Aorta (tissue), 5 donors: ENCODE results near the gene CHERP. TPM values are rescaled to one million over a fixed set of nuclear protein-coding genes. Genes with fewer than 3 reads are reported as not detected.
"Not testable (repeated sequence)": the region's sequence is repeated elsewhere in the genome, so short reads cannot be mapped to it uniquely, and the experiment has no call there.

ENCODE experiments used
- ATAC-seq: fragments of 200-7000 bp; cut with Tn5 transposase; one replicate; pipeline ENCODE4 v1.9.1; 2022; ENCODE audit warnings: moderate library complexity; ENCODE audit not compliant: low FRiP score
- DNase-seq, 2 donors: peaks; one replicate each; pipeline ENCODE4 v3.0.0-alpha.2; 2020
- H3K27ac ChIP-seq, 2 donors: one replicate each; pipeline ENCODE4 v1.5.1; 2013; ENCODE audit warnings: low read length in 2 of 2, mild to moderate bottlenecking in 2 of 2, moderate library complexity in 2 of 2, control low read depth in 1 of 2, inconsistent platforms in 1 of 2, low read depth in 1 of 2
- H3K27me3 ChIP-seq, 2 donors: one replicate each; pipeline ENCODE4 v1.6.1; 2013; ENCODE audit warnings: control low read depth in 1 of 2, low read length in 1 of 2, mild to moderate bottlenecking in 1 of 2, moderate library complexity in 1 of 2; ENCODE audit not compliant: insufficient read depth in 2 of 2, control insufficient read depth in 1 of 2
- H3K36me3 ChIP-seq, 2 donors: one replicate each; pipeline ENCODE4 v1.6.1; 2013; ENCODE audit warnings: control low read depth in 1 of 2, low read length in 1 of 2, mild to moderate bottlenecking in 1 of 2; ENCODE audit not compliant: insufficient read depth in 2 of 2, control insufficient read depth in 1 of 2
- H3K4me1 ChIP-seq, 2 donors: one replicate each; pipeline ENCODE4 v1.6.1; 2013; ENCODE audit warnings: low read length in 2 of 2, control low read depth in 1 of 2, mild to moderate bottlenecking in 1 of 2, moderate library complexity in 1 of 2; ENCODE audit not compliant: insufficient read depth in 2 of 2, control insufficient read depth in 1 of 2
- H3K4me3 ChIP-seq, 2 donors: one replicate each; pipeline ENCODE4 v1.5.1; 2013; ENCODE audit warnings: low read length in 2 of 2, control low read depth in 1 of 2, mild to moderate bottlenecking in 1 of 2
- H3K9me3 ChIP-seq: one replicate; pipeline ENCODE4 v1.6.1; 2013; ENCODE audit warnings: mild to moderate bottlenecking, low read length; ENCODE audit not compliant: control insufficient read depth
- WGBS, 2 donors: extraction: QIAGEN DNeasy Blood & Tissue Kit; methylation state at CpG; one replicate each; pipeline ENCODE4 v1.1.7; 2013; 5-methylcytosine and 5-hydroxymethylcytosine counted together
- intact Hi-C, 2 donors: fragments of 100-400 bp; cut with DNase I; formaldehyde crosslinking; loops; one replicate each; pipeline versions ENCODE4 v1.14.2 to v1.15.0; 2022
- polyA plus RNA-seq, 2 donors: library from polyadenylated mRNA; stranded (reverse); fragments of 200-250 nt; gene quantifications; one replicate each; pipeline ENCODE4 v1.2.3, GENCODE V29; 2013
- total RNA-seq, 2 donors: library from RNA; stranded (reverse); fragmentation: NEBNext Ultra II Directional; extraction: Animal tissue kit (Norgen Biotek cat#: 25700); gene quantifications; one replicate each; pipeline ENCODE4 v1.2.1, GENCODE V29; 2021
- donor health status: healthy with polysubstance abuse.
- donor health status: Bipolar disorder and iron deficiency.
- donor health status: DM: no; HTN: no; CAD: no.
- donor health status: DM: no; HTN: no; CAD: no.
- donor health status: DM: yes; HTN: yes; CAD: no.

CHERP gene
- total and polyA plus RNA-seq, 4 donors = 5.5 to 36.6 (median 24.9) TPM

DNA sequence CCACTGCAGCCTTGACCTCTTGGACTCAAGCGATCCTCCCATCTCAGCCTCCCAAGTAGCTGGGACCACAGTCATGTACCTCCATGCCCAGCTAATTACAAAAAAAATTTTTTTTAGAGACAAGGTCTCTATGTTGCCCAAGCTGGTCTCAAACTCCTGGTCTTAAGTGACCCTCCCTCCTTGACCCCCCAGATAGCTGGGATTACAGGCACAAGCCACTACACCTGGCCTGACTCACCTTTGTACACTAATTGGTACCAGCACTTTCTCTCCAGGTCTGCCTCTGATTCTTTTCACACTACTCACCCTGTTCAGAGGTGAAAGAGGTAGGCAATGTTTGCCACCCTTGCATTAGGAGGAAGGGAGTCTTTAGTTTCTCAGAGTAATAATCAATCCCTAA lies 64.9 kb downstream of the CHERP start:
- WGBS, 2 donors = 100% methylated on average over 1 of the region's 1 CpG
- ATAC-seq = no peak
- H3K27me3 ChIP-seq = no peaks in the 10 kb centered on the region
- no peak overlapping the region for H3K4me3 ChIP-seq
- no peaks in the 10 kb centered on the region for H3K36me3 ChIP-seq
- no peaks in the 10 kb centered on the region for H3K9me3 ChIP-seq
- intact Hi-C loops = no loop called here
- H3K27ac ChIP-seq = no peak overlapping the region
- no peaks in the 10 kb centered on the region for H3K4me1 ChIP-seq
- DNase-seq = no peak

DNA sequence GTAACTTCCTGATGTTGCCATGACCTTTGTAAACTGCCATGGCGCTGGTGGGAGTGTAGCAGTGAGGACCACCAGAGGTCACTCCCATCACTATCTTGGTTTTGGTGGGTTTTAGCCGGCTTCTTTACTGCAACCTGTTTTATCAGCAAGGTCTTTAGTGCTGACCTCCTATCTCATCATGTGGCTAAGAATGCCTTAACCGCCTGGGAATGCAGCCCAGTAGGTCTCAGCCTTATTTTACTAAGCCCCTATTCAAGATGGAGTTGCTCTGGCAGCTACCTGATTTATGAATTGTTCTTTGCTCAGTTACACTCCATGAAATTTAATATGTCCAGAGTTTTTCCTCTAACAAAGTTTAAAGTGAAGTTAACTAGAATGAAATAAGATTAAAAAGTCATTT lies 65.8 kb downstream of the CHERP start:
- WGBS, 2 donors = 47 to 57% methylated on average over 3 of the region's 3 CpGs
- Histone ChIP-seq H3K27ac (no peak overlapping the region), H3K4me3 (no peak overlapping the region), H3K27me3 (no peaks in the 10 kb centered on the region), H3K9me3 (no peaks in the 10 kb centered on the region), H3K36me3 (no peaks in the 10 kb centered on the region), H3K4me1 (no peaks in the 10 kb centered on the region)
- DNase-seq = no peak
- intact Hi-C loops = no loop called here
- ATAC-seq = no peak

DNA sequence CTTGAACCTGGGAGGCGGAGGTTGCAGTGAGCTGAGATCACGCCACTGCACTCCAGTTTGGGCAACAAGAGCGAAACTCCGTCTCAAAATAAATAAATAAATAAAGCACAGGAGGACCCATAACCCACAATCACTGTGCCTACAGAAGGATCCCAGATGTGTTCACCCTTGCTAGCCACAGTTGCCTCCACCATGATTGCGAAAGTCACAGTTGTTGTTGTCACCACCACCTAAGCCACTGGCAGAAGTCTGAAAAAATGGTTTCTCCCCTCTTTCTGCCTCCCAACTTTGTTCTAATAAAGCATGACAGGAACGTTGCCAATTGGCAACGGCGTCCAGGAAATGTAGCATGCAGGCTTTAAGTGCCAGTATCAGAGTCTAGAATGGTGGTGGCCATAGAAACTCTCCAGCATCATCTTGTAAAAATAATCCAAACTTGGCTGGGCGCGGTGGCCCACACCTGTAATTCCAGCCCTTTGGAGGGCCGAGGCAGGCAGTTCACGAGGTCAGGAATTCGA lies 68.3 kb downstream of the CHERP start:
- intact Hi-C loops = no loop called here
- ATAC-seq (no peak), DNase-seq (no peak)
- H3K36me3 ChIP-seq = no peaks in the 10 kb centered on the region
- no peaks in the 10 kb centered on the region for H3K27me3 ChIP-seq
- 66% methylated on average over 13 of the region's 13 CpGs for WGBS, 2 donors
- H3K9me3 ChIP-seq = no peaks in the 10 kb centered on the region
- no peak overlapping the region for H3K4me3 ChIP-seq
- no peak overlapping the region for H3K27ac ChIP-seq
- H3K4me1 ChIP-seq = no peaks in the 10 kb centered on the region

DNA sequence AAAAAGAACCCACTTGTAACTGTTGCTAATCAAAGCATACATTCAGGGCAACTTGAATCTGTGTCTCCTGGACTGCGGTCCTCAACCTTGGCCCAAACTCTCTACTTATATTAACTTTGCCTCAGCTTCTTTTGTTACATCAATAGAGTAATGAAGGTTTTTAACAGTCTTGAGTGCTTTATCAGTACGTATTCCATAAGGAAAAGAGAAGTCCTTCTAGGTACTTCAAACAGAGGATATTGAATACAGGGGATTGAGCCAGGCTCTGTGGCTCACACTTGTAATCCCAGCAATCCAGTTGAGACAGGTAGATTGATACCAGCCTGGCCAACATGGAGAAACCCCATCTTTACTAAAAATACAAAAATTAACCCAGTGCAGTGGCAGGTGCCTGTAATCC lies 69.2 kb downstream of the CHERP start:
- 82 to 97% methylated on average over 2 of the region's 2 CpGs for WGBS, 2 donors
- H3K27ac ChIP-seq = no peak overlapping the region

DNA sequence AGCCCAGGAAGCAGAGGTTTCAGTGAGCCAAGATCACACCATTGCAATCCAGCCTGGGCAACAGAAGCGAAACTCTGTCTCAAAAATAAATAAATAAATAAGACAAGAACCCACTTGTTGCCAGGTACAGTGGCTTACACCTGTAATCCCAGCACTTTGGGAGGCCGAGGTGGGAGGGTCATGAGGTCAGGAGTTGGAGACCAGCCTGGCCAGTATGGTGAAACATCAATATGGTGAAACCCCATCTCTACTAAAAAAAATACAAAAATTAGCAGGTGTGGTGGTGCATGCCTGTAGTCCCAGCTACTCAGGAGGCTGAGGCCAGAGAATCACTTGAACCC lies 69.7 kb downstream of the CHERP start:
- DNase-seq, H3K9me3 ChIP-seq, H3K4me1 ChIP-seq, H3K36me3 ChIP-seq, H3K27ac ChIP-seq, intact Hi-C loops, ATAC-seq, H3K27me3 ChIP-seq: not testable (repeated sequence)
- peak overlapping the region in 1 of 2 donors; percentile 52 for H3K4me3 ChIP-seq
- 51 to 66% methylated on average over 2 of the region's 2 CpGs for WGBS, 2 donors

More for the DNA sequence above, 69.2 kb downstream of the CHERP start:
- Histone ChIP-seq H3K4me3 (no peak overlapping the region), H3K9me3 (no peaks in the 10 kb centered on the region), H3K27me3 (no peaks in the 10 kb centered on the region), H3K4me1 (no peaks in the 10 kb centered on the region), H3K36me3 (no peaks in the 10 kb centered on the region)
- DNase-seq (no peak), ATAC-seq (no peak)
- intact Hi-C loops = no loop called here

DNA sequence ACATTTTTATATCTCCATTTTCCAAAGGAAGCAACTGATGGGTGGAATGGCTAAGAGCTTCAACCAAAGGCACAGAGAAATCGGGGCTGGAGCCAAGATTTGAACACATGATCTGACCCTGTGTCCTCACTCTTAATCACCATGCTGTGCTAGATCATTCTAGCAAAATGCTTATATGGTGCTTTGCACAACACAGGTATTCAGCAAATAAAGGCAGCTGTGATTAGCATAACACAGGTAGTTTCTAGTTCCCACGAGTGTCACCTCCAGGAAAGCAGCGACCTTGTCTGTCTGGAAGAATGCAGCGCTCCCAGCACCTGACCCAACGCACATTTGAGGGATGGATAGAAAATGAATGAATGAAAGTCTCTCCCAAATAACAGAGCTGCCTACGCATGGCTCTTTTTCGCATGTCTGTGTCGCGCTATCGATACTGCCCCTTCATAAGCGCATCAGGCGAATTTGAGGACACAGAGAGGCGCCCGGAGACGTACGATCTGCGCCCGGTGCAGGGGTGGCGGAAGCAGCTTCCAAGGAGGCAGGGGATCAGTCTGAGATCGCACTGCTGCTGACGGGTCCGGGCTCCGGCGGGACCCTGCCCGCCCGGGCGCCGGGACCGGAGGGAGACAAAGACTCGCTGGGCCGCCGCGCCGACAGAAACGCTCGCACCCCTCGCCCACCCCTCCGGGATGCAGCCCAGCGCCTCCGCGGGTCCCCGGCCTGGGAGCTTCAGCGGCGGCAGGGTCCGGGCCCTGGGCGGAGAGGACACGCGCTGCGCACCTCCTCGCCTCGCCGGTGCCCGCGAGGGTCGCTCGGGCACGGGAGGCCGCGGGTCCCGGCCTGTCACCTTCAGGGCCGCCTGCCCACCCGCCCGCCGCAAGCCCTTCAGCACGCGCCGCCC lies 71.1 kb downstream of the CHERP start:
- Histone ChIP-seq H3K27ac (no peak overlapping the region), H3K4me3 (peak overlapping the region; percentile 84 to 88), H3K9me3 (no peaks in the 10 kb centered on the region), H3K4me1 (no peaks in the 10 kb centered on the region), H3K27me3 (no peaks in the 10 kb centered on the region), H3K36me3 (no peaks in the 10 kb centered on the region)
- ATAC-seq (peak; percentile 8), DNase-seq (peak in 1 of 2 donors; percentile 82)
- 0 to 1% methylated on average over 39 to 67 of the region's 67 CpGs for WGBS, 2 donors
- intact Hi-C loops = no loop called here

DNA sequence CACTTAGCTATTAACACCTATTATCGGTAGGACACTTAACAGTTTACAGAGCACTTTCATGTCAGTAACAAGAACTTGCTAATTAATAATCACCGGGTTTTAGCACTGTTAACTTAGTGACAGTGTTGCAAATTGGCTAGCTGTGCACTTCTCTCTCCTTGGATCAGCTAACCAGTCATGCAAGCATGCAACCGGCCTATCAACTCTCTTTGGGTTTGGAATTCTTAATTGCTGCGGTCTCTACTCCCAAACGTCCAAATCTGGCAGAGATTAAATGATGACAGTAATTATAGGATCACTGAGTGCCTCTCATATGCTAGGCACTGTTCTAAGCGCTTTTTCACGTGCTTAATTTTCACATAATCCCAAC lies 71.7 kb downstream of the CHERP start:
- no peaks in the 10 kb centered on the region for H3K36me3 ChIP-seq
- H3K4me1 ChIP-seq = no peaks in the 10 kb centered on the region
- ATAC-seq (no peak), DNase-seq (no peak)
- no peaks in the 10 kb centered on the region for H3K9me3 ChIP-seq
- intact Hi-C loops = no loop called here
- H3K4me3 ChIP-seq = no peak overlapping the region
- no peaks in the 10 kb centered on the region for H3K27me3 ChIP-seq
- WGBS, 2 donors = 26 to 27% methylated on average over 7 of the region's 7 CpGs
- H3K27ac ChIP-seq = no peak overlapping the region
